ENCODE data around the gene DGCR6L.
"Not testable (repeated sequence)": the region's sequence is repeated elsewhere in the genome, so short reads cannot be mapped to it uniquely, and the experiment has no call there.

DGCR6L gene

DNA sequence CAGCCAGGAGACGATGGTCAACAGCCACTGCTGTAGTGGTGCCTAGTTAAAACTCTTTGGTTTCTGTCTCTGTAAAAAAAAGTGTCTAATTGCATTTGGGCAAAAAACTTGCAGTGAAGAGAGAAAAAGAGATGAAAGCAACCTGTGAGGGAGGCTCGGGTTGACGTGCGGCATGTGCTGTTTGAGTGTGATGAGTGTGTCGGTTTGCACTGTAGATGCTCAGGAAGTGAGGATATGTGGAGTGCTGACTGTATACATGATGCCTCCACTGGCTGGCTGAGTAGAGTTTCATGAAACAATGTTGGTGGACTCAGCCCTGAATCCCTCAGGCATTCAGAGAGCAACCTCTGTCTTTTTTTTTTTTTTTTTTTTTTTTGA lies 4.3 kb upstream of the DGCR6L start:
- DNase-seq = peak; percentile 68

- not testable (repeated sequence) for DNase-seq
Observed at GRCh38 chr22:20321552-20322211, 1.8 kb upstream of the DGCR6L start.

GRCh38 chr22:20320659-20321551 lies 1.0 kb upstream of the DGCR6L start:
- DNase-seq = not testable (repeated sequence)

DNA sequence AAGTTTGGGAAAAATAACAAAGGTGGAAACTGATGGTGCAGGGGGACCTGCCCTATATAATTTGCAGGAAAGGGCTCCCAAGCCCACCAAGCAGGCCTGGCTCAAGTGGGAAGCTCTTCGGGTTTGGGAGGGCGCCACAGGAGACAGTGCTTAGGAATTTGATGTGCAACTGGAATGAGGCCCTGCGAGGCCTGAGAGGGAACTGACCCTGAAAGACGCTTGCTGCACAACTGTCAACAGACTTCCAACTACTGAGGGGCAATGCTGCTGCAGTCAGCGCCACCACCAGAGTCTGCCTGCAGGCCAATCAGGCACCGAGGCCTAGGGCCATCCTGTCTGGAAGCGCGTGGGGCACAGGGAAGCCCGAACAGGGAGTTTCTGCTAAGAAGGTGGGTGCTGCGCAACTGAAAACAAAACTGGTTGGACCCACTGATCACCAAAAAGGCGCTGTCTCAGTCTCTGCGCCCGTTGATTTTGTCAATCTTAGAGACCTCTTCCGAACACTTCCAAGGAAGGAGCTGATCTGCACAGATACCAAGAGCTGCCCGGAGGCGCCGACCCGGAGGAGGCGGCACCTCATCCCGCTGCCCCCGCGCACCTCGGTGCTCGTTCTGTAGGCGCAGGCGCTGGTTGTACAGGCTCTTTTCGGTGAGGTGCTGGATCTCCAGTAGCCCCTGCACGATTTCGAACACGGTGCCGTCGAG lies 667 bp downstream of the DGCR6L start:
- peak; percentile 47 for DNase-seq

GRCh38 chr22:20318043-20318688 lies 1.7 kb downstream of the DGCR6L start:
- not testable (repeated sequence) for DNase-seq

- DNase-seq = not testable (repeated sequence)
Observed at GRCh38 chr22:20317402-20318042, 2.3 kb downstream of the DGCR6L start.

GRCh38 chr22:20316844-20317401 lies 2.9 kb downstream of the DGCR6L start:
- no peak for DNase-seq

GRCh38 chr22:20316217-20316843 lies 3.5 kb downstream of the DGCR6L start:
- no peak for DNase-seq

DNA sequence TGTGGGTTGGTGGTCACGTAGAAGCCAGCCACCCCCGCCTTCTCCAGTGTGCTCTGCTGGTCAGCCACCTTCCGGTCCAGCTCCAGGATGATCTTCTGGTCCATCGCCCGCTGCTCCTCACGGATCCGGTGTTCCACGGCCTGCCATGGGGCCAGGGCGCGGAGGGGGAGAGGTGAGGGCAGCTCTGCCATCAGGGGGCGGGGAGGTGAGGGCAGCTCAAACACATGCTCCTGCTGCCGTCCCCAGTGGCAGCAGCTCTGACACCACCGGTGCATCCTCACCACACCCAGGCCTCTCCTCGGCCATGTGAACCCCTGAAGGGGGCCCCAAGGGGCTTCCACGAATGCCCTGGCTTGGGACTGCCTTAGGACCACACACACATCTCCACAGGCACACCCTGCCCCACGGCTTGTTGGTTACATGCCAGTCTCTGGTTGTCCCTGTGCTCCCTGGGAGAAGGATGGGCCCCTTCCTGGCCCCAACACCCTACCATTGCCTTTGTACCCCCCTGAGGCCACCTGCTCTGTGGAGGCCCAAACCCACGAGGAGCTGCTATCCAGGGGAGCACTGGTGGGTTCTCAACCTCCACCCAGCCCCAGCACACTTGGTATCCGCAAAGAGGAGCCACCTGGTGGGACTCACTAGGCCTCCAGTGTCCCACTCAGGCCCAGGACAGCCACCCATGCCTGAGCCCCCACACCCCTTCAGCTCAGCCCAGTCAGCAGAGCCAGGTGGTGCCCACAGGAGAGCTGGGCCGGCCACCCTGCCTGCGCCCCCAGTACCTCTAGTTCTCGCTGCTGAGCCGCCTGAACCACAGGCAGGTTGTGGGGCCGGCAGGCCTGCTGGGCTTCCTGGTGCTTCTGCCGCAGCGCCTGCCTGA lies 4.3 kb downstream of the DGCR6L start:
- no peak for DNase-seq

DNA sequence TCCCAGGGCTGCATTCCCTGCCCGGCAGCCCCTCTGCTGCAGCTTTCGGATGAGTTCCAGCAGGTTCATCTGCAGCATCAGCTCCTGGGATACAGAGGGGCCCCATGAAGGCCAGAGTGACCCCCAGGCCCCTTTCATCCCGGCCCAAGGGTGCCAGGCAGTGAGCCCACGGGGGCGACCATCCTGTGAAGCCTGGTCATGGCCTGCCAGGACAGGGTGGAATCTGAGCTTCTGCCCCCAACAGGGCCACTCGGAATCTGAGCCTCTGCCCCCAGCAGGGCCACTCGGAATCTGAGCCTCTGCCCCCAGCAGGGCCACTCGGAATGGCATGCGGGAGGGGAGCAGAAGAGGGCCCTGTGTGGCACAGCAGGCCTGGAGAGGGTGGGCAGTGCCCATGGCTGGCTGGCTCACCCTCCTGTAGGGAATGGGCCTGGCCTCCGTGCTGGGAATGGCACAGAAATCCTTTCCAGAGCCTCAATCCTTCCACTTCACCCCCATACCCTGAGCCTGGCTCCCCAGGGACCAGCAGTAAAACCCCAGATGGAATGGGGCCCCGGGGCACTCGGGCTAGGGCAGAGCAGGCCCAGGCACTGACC lies 5.0 kb downstream of the DGCR6L start:
- DNase-seq = not testable (repeated sequence)

GRCh38 chr22:20314206-20314605 lies 5.7 kb downstream of the DGCR6L start:
- DNase-seq = not testable (repeated sequence)

DNA sequence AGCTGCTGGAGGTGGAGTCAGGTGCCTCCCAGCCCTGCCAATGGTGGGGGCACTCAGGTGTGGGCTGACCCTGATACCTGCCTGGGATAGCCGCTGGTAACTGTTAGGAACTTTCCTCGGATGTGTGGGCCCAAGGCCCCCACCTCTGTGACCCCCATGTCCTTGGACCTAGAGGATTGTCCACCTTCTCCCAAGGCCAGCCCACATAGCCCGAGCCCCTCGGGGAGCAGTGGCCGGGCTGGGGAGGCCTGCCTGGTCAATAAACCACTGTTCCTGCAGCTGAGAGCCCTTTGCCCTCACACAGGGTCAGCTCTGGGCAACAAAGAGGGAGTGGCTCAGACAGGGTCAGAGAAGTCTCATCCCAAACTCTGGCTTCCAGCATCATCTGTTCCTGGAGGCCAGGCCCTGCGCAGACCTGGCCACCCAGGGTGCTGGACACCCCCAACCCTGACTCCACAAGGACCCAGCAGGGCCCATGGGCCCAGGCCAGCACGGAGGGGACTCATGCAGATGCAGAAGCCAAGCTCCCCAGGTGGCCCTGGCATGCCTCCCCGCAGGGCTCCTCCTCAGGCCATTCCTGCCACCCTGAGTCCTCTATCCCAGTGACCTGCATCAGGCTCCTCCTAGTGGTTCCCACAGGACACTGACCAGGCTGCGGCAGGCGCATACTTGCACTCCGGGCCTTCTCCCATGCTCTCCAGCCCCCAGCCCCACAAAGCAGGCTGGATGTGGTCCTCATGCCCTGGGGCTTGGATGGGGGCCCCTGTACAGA lies 6.4 kb downstream of the DGCR6L start:
- DNase-seq = not testable (repeated sequence)

DNA sequence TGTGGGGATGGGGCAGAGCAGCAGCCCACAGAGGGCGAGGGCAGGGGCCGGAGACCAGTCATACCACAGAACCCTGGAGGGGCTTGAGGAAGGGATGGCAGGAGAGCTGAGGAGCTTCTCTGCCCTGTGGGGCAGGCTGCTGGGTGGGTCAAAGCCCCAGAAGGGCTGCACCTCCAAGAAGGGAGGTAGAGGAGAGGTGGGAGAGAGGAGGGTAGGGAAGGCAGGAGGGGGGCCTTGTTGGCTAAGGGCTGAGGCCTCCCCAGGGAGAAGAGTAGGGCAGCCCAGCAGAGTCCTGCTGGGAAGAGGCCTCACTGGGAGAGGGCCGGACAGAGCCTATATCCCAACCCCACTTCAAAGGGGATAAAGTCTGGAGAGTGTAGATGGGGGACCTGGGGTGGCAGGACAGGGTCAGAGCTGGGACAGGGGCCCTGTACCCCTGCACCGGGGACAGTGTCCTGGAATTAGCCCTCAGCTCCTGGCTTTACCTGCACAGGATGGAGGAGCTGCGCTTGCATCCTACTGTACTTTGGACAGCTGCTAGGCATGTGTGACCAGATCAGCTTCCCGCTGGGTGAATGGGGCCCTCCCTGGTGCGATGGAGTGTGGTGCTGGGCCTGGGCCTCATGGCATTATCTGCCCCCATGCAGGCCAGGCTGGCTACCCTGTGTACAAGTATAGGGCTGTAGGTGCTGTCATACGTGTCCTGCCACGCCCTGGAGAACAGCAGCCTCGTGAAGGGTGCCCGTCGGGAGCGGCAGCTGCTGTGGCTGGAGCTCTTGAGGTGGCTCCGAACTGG lies 7.3 kb downstream of the DGCR6L start:
- DNase-seq = no peak

DNA sequence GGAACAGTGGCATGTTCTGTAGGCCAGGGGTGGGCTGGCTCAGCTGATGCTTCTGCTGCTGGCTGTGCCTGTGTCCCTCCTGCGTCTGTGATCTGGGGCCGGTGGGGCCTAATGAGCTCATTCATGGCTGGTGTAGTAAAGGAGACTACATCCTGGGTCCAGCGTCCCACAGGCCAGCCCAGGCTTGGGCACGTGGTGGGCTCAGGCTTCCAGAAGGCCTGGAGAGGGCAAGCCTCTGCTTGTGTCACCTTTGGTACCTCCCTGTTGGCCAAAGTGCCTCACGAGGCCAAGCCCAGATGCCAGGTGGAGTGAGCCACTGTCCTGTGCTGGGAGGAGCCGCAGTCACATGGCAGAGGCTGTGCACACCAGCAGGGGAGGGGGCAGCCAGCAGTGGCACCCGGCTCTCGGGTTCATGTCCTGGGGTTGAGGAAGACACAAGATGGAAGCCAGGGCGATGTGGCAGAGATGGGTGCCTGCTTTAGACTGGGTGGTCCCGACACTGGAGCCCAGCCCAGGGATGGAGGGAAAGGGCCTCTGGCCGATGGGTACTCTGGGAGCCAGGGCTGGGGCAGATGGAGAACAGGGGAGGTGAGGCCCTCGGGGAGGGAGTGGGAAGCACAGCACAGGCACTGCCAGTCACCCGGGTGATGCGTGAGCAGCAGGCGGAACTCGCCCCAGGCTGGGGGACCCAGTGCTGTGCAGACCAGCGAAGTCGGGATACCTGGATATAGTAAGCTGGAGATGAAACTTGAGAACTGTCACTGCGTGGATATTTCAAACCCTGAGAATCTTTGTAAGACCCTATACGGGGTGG lies 8.4 kb downstream of the DGCR6L start:
- not testable (repeated sequence) for DNase-seq

DNA sequence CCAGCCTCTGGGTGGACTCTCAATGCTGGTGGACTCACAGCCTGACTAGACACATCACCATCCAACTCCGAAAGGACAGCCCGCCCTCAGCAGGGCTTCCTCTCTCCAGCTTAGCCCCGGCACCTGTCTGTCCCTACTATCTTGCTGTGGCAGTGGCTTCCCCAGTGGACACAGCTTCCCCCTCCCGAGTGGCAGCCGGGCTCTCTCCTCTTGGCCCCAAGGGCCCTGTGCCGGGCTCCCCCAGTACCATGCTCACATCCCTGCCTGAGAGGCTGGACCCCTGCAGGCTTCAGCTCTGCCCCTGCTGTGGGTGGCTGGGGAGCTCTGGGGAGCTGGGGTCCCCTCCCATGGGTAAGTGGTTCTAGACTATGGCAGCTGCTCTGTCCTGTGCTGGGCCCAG lies 9.1 kb downstream of the DGCR6L start:
- not testable (repeated sequence) for DNase-seq

DNA sequence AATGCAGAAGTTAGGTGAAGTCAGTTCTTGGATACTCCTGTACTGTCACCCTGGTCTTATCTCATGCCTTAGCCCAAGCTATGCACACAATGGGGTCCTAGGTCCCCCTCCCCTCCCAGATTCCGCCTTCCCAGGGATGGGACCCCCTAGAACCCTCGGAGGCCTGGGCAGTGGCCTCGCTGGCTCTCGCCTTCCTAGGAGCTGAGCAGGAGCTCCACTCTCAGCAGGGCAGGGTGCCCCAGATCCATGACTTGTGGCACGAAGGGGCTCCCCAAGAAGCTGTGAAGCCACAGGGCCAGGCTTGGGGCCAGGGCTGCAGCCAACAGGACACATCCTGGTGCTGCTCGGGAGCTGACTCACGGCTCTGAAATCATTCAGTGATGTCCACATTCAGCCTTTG lies 9.7 kb downstream of the DGCR6L start:
- DNase-seq = not testable (repeated sequence)

Measured in CD4-positive, alpha-beta T cell treated with Interleukin-17A for 4 hours (primary cell).